SH-SY5Y (cell line): ENCODE results near the gene DLGAP3.

Experiments
- GATA2 ChIP-seq: IDR thresholded peaks from 2 replicates; pipeline ENCODE4 v1.6.1; 2011; ENCODE audit warnings: mild to moderate bottlenecking, low read depth, low read length
- GATA3 ChIP-seq: IDR thresholded peaks from 2 replicates; pipeline ENCODE4 v1.6.1; 2011; ENCODE audit warnings: low read depth, mild to moderate bottlenecking, low read length, moderate library complexity

- TF ChIP-seq GATA2 (no peak), GATA3 (no peak)
These were observed 32.8 kb downstream of the DLGAP3 start for GRCh38 chr1:34896612-34897011.
